Measurements from ENCODE around the gene RAP1GAP2. TPM values are rescaled to one million over a fixed set of nuclear protein-coding genes. Genes with fewer than 3 reads are reported as not detected.

RAP1GAP2 gene
- total RNA-seq, 1 experiment from 2014 or later: 72.8 TPM

- CTCF ChIA-PET: interaction anchor here (0.7 to 2.6 kb wide), 5 partner anchors 12 to 151 kb away, joined by 4 to 17 read pairs (median 5); no protein-coding TSS in a partner anchor
- no peaks in the 10 kb centered on the region for H3K27me3 Mint-ChIP-seq (ENCODE audit: low read depth)
- DNase-seq (ENCODE audit: low spot score) (no peak), ATAC-seq (no peak)
- POLR2A ChIA-PET: interaction anchor here (0.7 kb wide), 1 partner anchor 362 kb away, joined by 3 read pairs; no protein-coding TSS in a partner anchor
- TF ChIP-seq JAZF1 (CRISPR knock-in tag; IDR thresholded peaks at IDR 0.05) (no peak), ZNF219 (CRISPR knock-in tag; IDR thresholded peaks at IDR 0.05; ENCODE audit: borderline replicate concordance) (no peak), ZNF532 (CRISPR knock-in tag; IDR thresholded peaks at IDR 0.05; ENCODE audit: borderline replicate concordance) (no peak), ZMAT4 (CRISPR knock-in tag; IDR thresholded peaks at IDR 0.05) (no peak), IRF1 (CRISPR knock-in tag; IDR thresholded peaks at IDR 0.05) (no peak), NFE2L1 (CRISPR knock-in tag; IDR thresholded peaks at IDR 0.05) (no peak), ZNF281 (CRISPR knock-in tag; IDR thresholded peaks at IDR 0.05) (no peak), CTCF (IDR thresholded peaks at IDR 0.05) (no peak), ZBTB43 (CRISPR knock-in tag; IDR thresholded peaks at IDR 0.05) (no peak), NR3C1 (CRISPR knock-in tag; conservative IDR thresholded peaks at IDR 0.05; ENCODE audit: low read depth) (no peak), ZSCAN18 (CRISPR knock-in tag; IDR thresholded peaks at IDR 0.05) (no peak), ZNF512 (CRISPR knock-in tag; IDR thresholded peaks at IDR 0.05; ENCODE audit: borderline replicate concordance) (no peak), ZBTB21 (CRISPR knock-in tag; IDR thresholded peaks at IDR 0.05; ENCODE audit: borderline replicate concordance) (no peak), KAT7 (CRISPR knock-in tag; IDR thresholded peaks at IDR 0.05; ENCODE audit: borderline replicate concordance) (no peak), ETV6 (CRISPR knock-in tag; IDR thresholded peaks at IDR 0.05) (no peak)
- H3K36me3 Mint-ChIP-seq: peaks cover 13% of the 10 kb centered on the region
- no peak overlapping the region for H3K4me3 Mint-ChIP-seq
- H3K9me3 Mint-ChIP-seq: 0 out of 2 replicates have a peak, but pooled peaks cover 4% of the 10 kb centered on the region
- H3K4me1 Mint-ChIP-seq: peaks cover 66% of the 10 kb centered on the region
- H3K27ac Mint-ChIP-seq: no peak overlapping the region; the same call in 1 of the 2 replicates
Observed at GRCh38 chr17:2862197-2862596, 66.0 kb downstream of the RAP1GAP2 start.
